Esophagus muscularis mucosa (tissue), 3 donors: ENCODE measurements around the gene IL12A.

Experiments
- EP300 ChIP-seq: sonication (generic); formaldehyde crosslinking; IDR thresholded peaks from one replicate; pipeline ENCODE4 v1.6.1; 2017; ENCODE audit warnings: antibody characterized with exemption
- TF ChIP-seq, protein P1 (sequence below), 3 experiments: fragments of 200-600 bp in 2 of 3; fragments of 450-650 bp in 1 of 3; sonication (generic) in 2 of 3; IDR thresholded peaks; one replicate each; pipeline ENCODE4 v1.5.1; 2017 to 2019; ENCODE audit warnings: antibody characterized with exemption in 3 of 3, mild to moderate bottlenecking in 2 of 3, moderate library complexity in 1 of 3

DNA sequence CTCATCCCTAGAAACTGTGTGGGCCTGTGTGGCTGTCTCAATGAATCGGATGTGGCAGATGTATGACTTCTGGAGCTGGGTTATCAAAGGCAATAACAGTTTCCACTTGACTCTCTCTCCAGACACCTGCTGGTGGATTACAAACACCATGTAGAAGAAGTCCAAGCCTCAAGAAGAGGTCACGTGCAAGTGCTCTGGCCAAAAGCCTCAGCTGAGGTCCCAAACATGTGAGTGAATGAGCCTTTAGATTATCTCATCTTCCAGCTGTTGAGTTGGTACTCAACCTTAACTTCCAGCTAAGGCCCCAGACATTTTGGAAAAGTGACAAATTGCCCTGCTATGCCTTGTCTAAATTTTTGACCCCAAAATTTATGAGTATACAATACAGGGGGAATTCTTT, 42.7 kb upstream of the IL12A start:
- TF ChIP-seq, protein P1, sequence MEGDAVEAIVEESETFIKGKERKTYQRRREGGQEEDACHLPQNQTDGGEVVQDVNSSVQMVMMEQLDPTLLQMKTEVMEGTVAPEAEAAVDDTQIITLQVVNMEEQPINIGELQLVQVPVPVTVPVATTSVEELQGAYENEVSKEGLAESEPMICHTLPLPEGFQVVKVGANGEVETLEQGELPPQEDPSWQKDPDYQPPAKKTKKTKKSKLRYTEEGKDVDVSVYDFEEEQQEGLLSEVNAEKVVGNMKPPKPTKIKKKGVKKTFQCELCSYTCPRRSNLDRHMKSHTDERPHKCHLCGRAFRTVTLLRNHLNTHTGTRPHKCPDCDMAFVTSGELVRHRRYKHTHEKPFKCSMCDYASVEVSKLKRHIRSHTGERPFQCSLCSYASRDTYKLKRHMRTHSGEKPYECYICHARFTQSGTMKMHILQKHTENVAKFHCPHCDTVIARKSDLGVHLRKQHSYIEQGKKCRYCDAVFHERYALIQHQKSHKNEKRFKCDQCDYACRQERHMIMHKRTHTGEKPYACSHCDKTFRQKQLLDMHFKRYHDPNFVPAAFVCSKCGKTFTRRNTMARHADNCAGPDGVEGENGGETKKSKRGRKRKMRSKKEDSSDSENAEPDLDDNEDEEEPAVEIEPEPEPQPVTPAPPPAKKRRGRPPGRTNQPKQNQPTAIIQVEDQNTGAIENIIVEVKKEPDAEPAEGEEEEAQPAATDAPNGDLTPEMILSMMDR (IDR thresholded peaks at IDR 0.05) = no peak
- TF ChIP-seq EP300 = no peak
